Measurements from ENCODE around the gene CTRB2. TPM values are rescaled to one million over a fixed set of nuclear protein-coding genes. Genes with fewer than 3 reads are reported as not detected.
A peak's percentile ranks its signal among the peaks of the same experiment; 100 is the strongest.

Gene CTRB2
- total and polyA plus RNA-seq, 2 of the 8 experiments (the other 6 are each of a cell fraction or from before 2014, with no cell fraction given), result not detected

GRCh38 chr16:75254359-75254837 lies 47.4 kb upstream of the CTRB2 start:
- peak overlapping the region; percentile 43 to 76 for H3K4me2 ChIP-seq (ENCODE audit: insufficient read depth in 1 of 2, low read depth in 2 of 2, low read length in 2 of 2)
- ChIA-PET POLR2A (ENCODE audit: partially characterized antibody) (interaction anchor here (0.6 to 16.2 kb wide), 11 partner anchors 10 to 337 kb away, joined by 3 to 375 read pairs (median 5); partner anchors contain the start of gene CFDP1), CTCF (ENCODE audit: partially characterized antibody) (interaction anchor here (0.9 to 15.7 kb wide), 17 partner anchors 9 to 211 kb away, joined by 3 to 236 read pairs (median 6); partner anchors contain the start of gene TMEM170A)
- no peak overlapping the region for H3K23ac ChIP-seq (ENCODE audit: insufficient read length)
- peaks cover 13 to 67% (median 56%) of the 10 kb centered on the region in 4 experiments for H3K4me1 ChIP-seq (replicated peaks in 1 of 4; ENCODE audit: control insufficient read depth in 3 of 4, insufficient read depth in 4 of 4, low read length in 3 of 4)
- H3K9me3 ChIP-seq (ENCODE audit: insufficient read depth in 2 of 2, low read depth in 1 of 2, low read length in 1 of 2), result no peaks in the 10 kb centered on the region
- H2BK5ac ChIP-seq (ENCODE audit: low read depth, low read length), result peak overlapping the region; percentile 99
- peak; percentile 52 for FAIRE-seq
- no peak overlapping the region for H3K14ac ChIP-seq (ENCODE audit: insufficient read length)
- H3K23me2 ChIP-seq (ENCODE audit: low read depth, low read length), result peaks cover 14% of the 10 kb centered on the region; the same call in 1 of the 2 replicates
- H2BK20ac ChIP-seq (ENCODE audit: low read length), result peak overlapping the region; percentile 94
- no peaks in the 10 kb centered on the region for H3K36me3 ChIP-seq (ENCODE audit: control insufficient read depth in 2 of 4, insufficient read depth in 4 of 4, low read length in 3 of 4)
- peaks cover 36% of the 10 kb centered on the region for H3K79me1 ChIP-seq (ENCODE audit: low read depth, low read length)
- peak overlapping the region in 1 of 4 experiments; percentile 25; a peak in 1 of 8 replicates for H3K4me3 ChIP-seq (ENCODE audit: extremely low read depth in 1 of 4, insufficient read depth in 2 of 4, low read depth in 3 of 4, low read length in 4 of 4)
- H2AK5ac ChIP-seq (ENCODE audit: low read depth, low read length), result peak overlapping the region; percentile 99
- H3K18ac ChIP-seq (ENCODE audit: extremely low read depth, low read length), result peak overlapping the region; percentile 86
- peak overlapping the region; percentile 97 for H2BK120ac ChIP-seq (replicated peaks; ENCODE audit: low read depth, low read length)
- H3K27ac ChIP-seq (ENCODE audit: low read depth, low read length), result peak overlapping the region; percentile 72
- peaks cover 10 to 75% of the 10 kb centered on the region in 2 experiments for H3K79me2 ChIP-seq (ENCODE audit: control insufficient read depth in 1 of 2, insufficient read depth in 2 of 2, low read length in 2 of 2)
- H3K27me3 ChIP-seq (replicated peaks in 1 of 4; ENCODE audit: control insufficient read depth in 3 of 4, extremely low read depth in 1 of 4, insufficient read depth in 3 of 4, low read length in 3 of 4), result no peaks in the 10 kb centered on the region; a peak in 1 of 7 replicates
- peak overlapping the region; percentile 22 for H3K56ac ChIP-seq (replicated peaks; ENCODE audit: insufficient read length, low read depth, low read length)
- no peak overlapping the region; the same call in 1 of the 2 replicates for H2BK15ac ChIP-seq (ENCODE audit: low read length)
- peaks cover 12 to 22% of the 10 kb centered on the region in 2 experiments for H4K20me1 ChIP-seq (replicated peaks in 1 of 2; ENCODE audit: control insufficient read depth in 1 of 2, insufficient read depth in 2 of 2, low read length in 2 of 2)
- H2BK12ac ChIP-seq (ENCODE audit: low read depth, low read length), result peak overlapping the region; percentile 99
- peak overlapping the region; percentile 58; the same call in 1 of the 2 replicates for H4K8ac ChIP-seq (ENCODE audit: extremely low read depth, insufficient read depth, low read length)
- H3K4ac ChIP-seq (replicated peaks; ENCODE audit: insufficient read length, low read depth, low read length), result peak overlapping the region; percentile 97
- peak overlapping the region; percentile 61 for H4K5ac ChIP-seq (ENCODE audit: insufficient read length, low read depth, low read length)
- 54% methylated on average over 5 of the region's 5 CpGs; no CpG with 5 or more reads in 1 of the 2 experiments for WGBS, 2 experiments (ENCODE audit: extremely low coverage in 1 of 2, insufficient coverage in 1 of 2, insufficient read length in 1 of 2, insufficient replicate concordance in 2 of 2, low coverage in 1 of 2, low lambda C conversion rate in 2 of 2, missing lambda C conversion rate in 1 of 2)
- H2AFZ ChIP-seq (ENCODE audit: low read length), result no peak overlapping the region
- peak overlapping the region; percentile 97 for H4K91ac ChIP-seq (replicated peaks; ENCODE audit: insufficient read length, low read length)
- H3K9ac ChIP-seq (replicated peaks in 1 of 4; ENCODE audit: extremely low read depth in 1 of 4, low read depth in 3 of 4, low read length in 3 of 4), result peak overlapping the region in 2 of 4 experiments; percentile 20 to 57; a peak in 4 of 7 replicates
- DNase-seq (ENCODE audit: low read depth in 1 of 2, low spot score in 2 of 2), result no peak
